IMR-90 (cell line): Measurements from ENCODE around the gene PDZD2. TPM values are rescaled to one million over a fixed set of nuclear protein-coding genes. Genes with fewer than 3 reads are reported as not detected.

Experiments used
- ATAC-seq: fragments of 200-7000 bp; cut with Tn5 transposase; 2 replicates; pipeline ENCODE4 v1.9.1; 2020; ENCODE audit warnings: low read depth, mild to moderate bottlenecking, moderate library complexity
- BruUV-seq: library from RNA; stranded (reverse); fragments of 400-500 nt; replicated peaks from 2 replicates; lab custom pipeline; 2021; lab: Mats Ljungman, UMichigan
- CTCF ChIA-PET: fragments of 300-600 bp; formaldehyde crosslinking; extraction: SDS; loops from one replicate; lab custom pipeline; 2021; ENCODE audit warnings: antibody characterized with exemption; lab: Yijun Ruan, JAX
- POLR2A ChIA-PET: fragments of 300-600 bp; sonication (Branson Sonifier 250); formaldehyde crosslinking; loops from one replicate; lab custom pipeline; 2022; ENCODE audit warnings: antibody characterized with exemption; ENCODE audit not compliant: unreplicated experiment; lab: Charles Lee
- DNase-seq: peaks from one replicate; pipeline ENCODE4 v3.0.0; 2013
- H2AFZ ChIP-seq: replicated peaks from 2 replicates; pipeline ENCODE3; 2013; ENCODE audit warnings: low read length, mild to moderate bottlenecking; ENCODE audit not compliant: poor library complexity
- H2AK5ac ChIP-seq: 2 replicates; pipeline ENCODE4 v1.6.1; 2013; ENCODE audit warnings: low read depth, low read length, inconsistent platforms
- H2AK9ac ChIP-seq: replicated peaks from 2 replicates; pipeline ENCODE3; 2013; ENCODE audit warnings: mild to moderate bottlenecking, low read depth, low read length, moderate library complexity; ENCODE audit not compliant: poor library complexity
- H2BK120ac ChIP-seq: 2 replicates; pipeline ENCODE4 v1.6.1; 2013; ENCODE audit warnings: low read depth, low read length, inconsistent platforms
- H2BK15ac ChIP-seq: 3 replicates; pipeline ENCODE4 v1.6.1; 2013; ENCODE audit warnings: low read depth, low read length, inconsistent platforms
- H2BK20ac ChIP-seq: 2 replicates; pipeline ENCODE4 v1.6.1; 2013; ENCODE audit warnings: low read depth, mild to moderate bottlenecking, inconsistent platforms, low read length, moderate library complexity
- H2BK5ac ChIP-seq: 2 replicates; pipeline ENCODE4 v1.6.1; 2013; ENCODE audit warnings: mild to moderate bottlenecking, low read depth, low read length, inconsistent platforms; ENCODE audit not compliant: poor library complexity, severe bottlenecking
- H3K14ac ChIP-seq: replicated peaks from 2 replicates; pipeline ENCODE4 v1.6.1; 2013; ENCODE audit warnings: low read depth, low read length, inconsistent platforms
- H3K18ac ChIP-seq: 2 replicates; pipeline ENCODE4 v1.6.1; 2013; ENCODE audit warnings: low read depth, low read length, control low read depth
- H3K23ac ChIP-seq: 2 replicates; pipeline ENCODE4 v1.6.1; 2013; ENCODE audit warnings: low read depth, low read length, inconsistent platforms
- H3K27ac ChIP-seq: 2 replicates; pipeline ENCODE4 v1.5.1; 2013; ENCODE audit warnings: mild to moderate bottlenecking, control low read depth, low read length; ENCODE audit not compliant: insufficient read depth
- H3K27me3 ChIP-seq: 2 replicates; pipeline ENCODE4 v1.6.1; 2013; ENCODE audit warnings: low read length; ENCODE audit not compliant: control insufficient read depth, insufficient read depth
- H3K36me3 ChIP-seq: 2 replicates; pipeline ENCODE4 v1.6.1; 2013; ENCODE audit warnings: low read length, mixed read lengths; ENCODE audit not compliant: control insufficient read depth, insufficient read depth
- H3K4ac ChIP-seq: 2 replicates; pipeline ENCODE4 v1.6.1; 2013; ENCODE audit warnings: low read depth, low read length, inconsistent platforms
- H3K4me1 ChIP-seq: 2 replicates; pipeline ENCODE4 v1.6.1; 2013; ENCODE audit warnings: low read length, mixed read lengths; ENCODE audit not compliant: control insufficient read depth, insufficient read depth
- H3K4me2 ChIP-seq: 2 replicates; pipeline ENCODE4 v1.6.1; 2013; ENCODE audit warnings: low read depth, mild to moderate bottlenecking, control low read depth, low read length, moderate library complexity
- H3K4me3 ChIP-seq: 2 replicates; pipeline ENCODE4 v1.5.1; 2013; ENCODE audit warnings: low read depth, mild to moderate bottlenecking, control low read depth, low read length, moderate library complexity; ENCODE audit not compliant: insufficient read depth
- H3K56ac ChIP-seq: 2 replicates; pipeline ENCODE4 v1.6.1; 2013; ENCODE audit warnings: low read length, inconsistent platforms; ENCODE audit not compliant: insufficient read depth; ENCODE audit errors: extremely low read depth
- H3K79me1 ChIP-seq, 2 experiments: 2 replicates each; pipeline ENCODE4 v1.6.1; 2013; ENCODE audit warnings: low read length in 2 of 2, inconsistent platforms in 1 of 2, low read depth in 1 of 2
- H3K9ac ChIP-seq: 2 replicates; pipeline ENCODE4 v1.6.1; 2013; ENCODE audit warnings: low read depth, low read length, control low read depth
- H3K9me1 ChIP-seq: 2 replicates; pipeline ENCODE4 v1.6.1; 2013; ENCODE audit warnings: low read length, inconsistent platforms; ENCODE audit not compliant: insufficient read depth
- H3K9me3 ChIP-seq: 2 replicates; pipeline ENCODE4 v1.6.1; 2013; ENCODE audit warnings: low read length; ENCODE audit not compliant: control insufficient read depth, insufficient read depth
- H4K20me1 ChIP-seq: 2 replicates; pipeline ENCODE4 v1.6.1; 2013; ENCODE audit warnings: low read length, inconsistent platforms; ENCODE audit not compliant: insufficient read depth
- H4K5ac ChIP-seq: 2 replicates; pipeline ENCODE4 v1.6.1; 2013; ENCODE audit warnings: mild to moderate bottlenecking, low read depth, low read length, control low read depth
- H4K8ac ChIP-seq, 2 experiments: 2 replicates each; pipeline ENCODE4 v1.6.1; 2013; ENCODE audit warnings: low read depth in 2 of 2, low read length in 2 of 2, control low read depth in 1 of 2, inconsistent platforms in 1 of 2
- H4K91ac ChIP-seq: 2 replicates; pipeline ENCODE4 v1.6.1; 2013; ENCODE audit warnings: low read depth, low read length, inconsistent platforms; ENCODE audit not compliant: insufficient read depth
- BHLHE40 ChIP-seq: fragments of 150-350 bp; IDR thresholded peaks from 2 replicates; pipeline ENCODE4 v1.6.1; 2016; ENCODE audit warnings: mild to moderate bottlenecking, low read depth, low read length
- CEBPB ChIP-seq: IDR thresholded peaks from 2 replicates; pipeline ENCODE4 v1.6.1; 2012; ENCODE audit warnings: low read depth, low read length, improper control_type of control experiment
- CTCF ChIP-seq: conservative IDR thresholded peaks from 2 replicates; pipeline ENCODE4 v1.5.1; 2012; ENCODE audit warnings: mild to moderate bottlenecking, low read depth, low read length, improper control_type of control experiment
- ELK1 ChIP-seq: fragments of 150-350 bp; IDR thresholded peaks from 2 replicates; pipeline ENCODE4 v1.6.1; 2016; ENCODE audit warnings: low read depth, mild to moderate bottlenecking, low read length, moderate library complexity, borderline replicate concordance
- FOS ChIP-seq: fragments of 150-350 bp; IDR thresholded peaks from 2 replicates; pipeline ENCODE4 v1.6.1; 2016; ENCODE audit warnings: low read depth, low read length
- MAFK ChIP-seq: IDR thresholded peaks from 2 replicates; pipeline ENCODE4 v1.6.1; 2012; ENCODE audit warnings: low read depth, low read length, improper control_type of control experiment
- MAZ ChIP-seq: IDR thresholded peaks from 2 replicates; pipeline ENCODE4 v1.6.1; 2012; ENCODE audit warnings: low read depth, mild to moderate bottlenecking, low read length, improper control_type of control experiment, moderate library complexity, borderline replicate concordance
- NFE2L2 ChIP-seq: fragments of 150-350 bp; IDR thresholded peaks from 2 replicates; pipeline ENCODE4 v1.6.1; 2016; ENCODE audit warnings: low read depth, mild to moderate bottlenecking, low read length
- RAD21 ChIP-seq: IDR thresholded peaks from 2 replicates; pipeline ENCODE4 v1.6.1; 2012; ENCODE audit warnings: low read length, improper control_type of control experiment
- RCOR1 ChIP-seq: IDR thresholded peaks from 2 replicates; pipeline ENCODE4 v1.6.1; 2012; ENCODE audit warnings: mild to moderate bottlenecking, low read length, improper control_type of control experiment; ENCODE audit not compliant: insufficient replicate concordance
- RFX5 ChIP-seq: IDR thresholded peaks from 2 replicates; pipeline ENCODE4 v1.8.0; 2012; ENCODE audit warnings: low read depth, mild to moderate bottlenecking, low read length, moderate library complexity
- SMC3 ChIP-seq: fragments of 150-350 bp; IDR thresholded peaks from 2 replicates; pipeline ENCODE4 v1.6.1; 2016; ENCODE audit warnings: low read depth, mild to moderate bottlenecking, antibody characterized with exemption, low read length, moderate library complexity
- WGBS, 2 experiments: methylation state at CpG; one replicate each; pipeline versions ENCODE4 v1.1.5 to v1.1.7; 2013; ENCODE audit warnings: missing lambda C conversion rate in 2 of 2; ENCODE audit not compliant: insufficient read length in 1 of 2; ENCODE audit errors: extremely low coverage in 2 of 2; 5-methylcytosine and 5-hydroxymethylcytosine counted together
- dilution Hi-C: fragments of 300-500 bp; cut with HindIII; formaldehyde crosslinking; loops from one replicate; pipeline ENCODE4 v1.14.3; 2018; ENCODE audit warnings: low sequenced_read_pairs; ENCODE audit not compliant: unreplicated experiment
- in situ Hi-C: fragments of 300-500 bp; cut with MboI; formaldehyde crosslinking; loops from 3 replicates; pipeline ENCODE4 v1.14.3; 2019; ENCODE audit warnings: low sequenced_read_pairs, inconsistent platforms, mixed read lengths
- intact Hi-C: fragments of 100-400 bp; cut with micrococcal nuclease; formaldehyde crosslinking; loops from 2 replicates; pipeline ENCODE4 v1.10.0; 2022
- polyA plus RNA-seq, 3 experiments: library from polyadenylated mRNA; depleted of rRNA; stranded (reverse); fragments of >200 nt; gene quantifications; 2 replicates each; pipeline ENCODE4 v1.2.3, GENCODE V29; 2012; ENCODE audit warnings: low replicate concordance in 1 of 3
- total RNA-seq: library from RNA; depleted of rRNA; stranded (reverse); fragments of >200 nt; gene quantifications from 2 replicates; pipeline ENCODE4 v1.2.3, GENCODE V29; 2012

PDZD2 gene
- total and polyA plus RNA-seq, 2 of the 4 experiments (the other 2 are of a cell fraction): under 0.01 to 0.02 TPM

- no peak for TF ChIP-seq MAFK
- TF ChIP-seq CEBPB: no peak
- no peak for TF ChIP-seq SMC3
- TF ChIP-seq RFX5: no peak
- TF ChIP-seq MAZ: no peak
- TF ChIP-seq NFE2L2: no peak
- no peak for TF ChIP-seq BHLHE40
- no peak for TF ChIP-seq RAD21
- TF ChIP-seq CTCF: no peak
- TF ChIP-seq FOS: no peak
- no peak for TF ChIP-seq RCOR1
- TF ChIP-seq ELK1: no peak
- H3K9me1 ChIP-seq: no peaks in the 10 kb centered on the region
- no peak overlapping the region for H4K8ac ChIP-seq
- H3K9ac ChIP-seq: no peak overlapping the region
- no peaks in the 10 kb centered on the region for H4K20me1 ChIP-seq
- DNase-seq: no peak
- in situ Hi-C loops (no loop called here), dilution Hi-C loops (no loop called here), intact Hi-C loops (no loop called here)
- no peak overlapping the region for H2BK120ac ChIP-seq
- no peak overlapping the region for H4K91ac ChIP-seq
- H2BK20ac ChIP-seq: no peak overlapping the region
- no peak overlapping the region for H2AK5ac ChIP-seq
- no peak overlapping the region for H2BK5ac ChIP-seq
- no peak overlapping the region for H3K14ac ChIP-seq
- no peak overlapping the region for H3K27ac ChIP-seq
- ChIA-PET POLR2A (interaction anchor here (0.6 to 0.7 kb wide), 2 partner anchors 25 to 129 kb away, joined by 3 to 6 read pairs; no protein-coding TSS in a partner anchor), CTCF (interaction anchor here (0.7 kb wide), 1 partner anchor 1561 kb away, joined by 5 read pairs; no protein-coding TSS in a partner anchor)
- no peak overlapping the region for H3K56ac ChIP-seq
- no peaks in the 10 kb centered on the region for H3K36me3 ChIP-seq
- no peaks in the 10 kb centered on the region for H3K4me1 ChIP-seq
- H3K4me2 ChIP-seq: no peak overlapping the region
- H3K27me3 ChIP-seq: peaks cover 4% of the 10 kb centered on the region
- no peak overlapping the region for H3K18ac ChIP-seq
- H3K23ac ChIP-seq: no peak overlapping the region
- H3K4ac ChIP-seq: no peak overlapping the region
- BruUV-seq: no TSS peak
- H3K9me3 ChIP-seq: no peaks in the 10 kb centered on the region
- no peak overlapping the region for H3K4me3 ChIP-seq
- no peak overlapping the region for H2BK15ac ChIP-seq
- ATAC-seq: no peak
- H2AFZ ChIP-seq: no peak overlapping the region
- no peak overlapping the region for H4K5ac ChIP-seq
- H2AK9ac ChIP-seq: no peak overlapping the region
- H3K79me1 ChIP-seq: no peaks in the 10 kb centered on the region
- no CpG with 5 or more reads among the region's 3 CpGs for WGBS, 2 experiments
Measured at GRCh38 chr5:31880449-31880848, 241.5 kb downstream of the PDZD2 start.
